ENCODE results near the gene TTLL3.
"Not testable (repeated sequence)": the region's sequence is repeated elsewhere in the genome, so short reads cannot be mapped to it uniquely, and the experiment has no call there.

TTLL3 gene

GRCh38 chr3:9865125-9865637 lies 55.1 kb downstream of the TTLL3 start:
- not testable (repeated sequence) for H3K4me3 ChIP-seq (ENCODE audit: low read depth, low read length)

GRCh38 chr3:9866639-9867038 lies 56.6 kb downstream of the TTLL3 start:
- no peak overlapping the region for H3K4me3 ChIP-seq (ENCODE audit: low read depth, low read length)

- no peak overlapping the region for H3K4me3 ChIP-seq (ENCODE audit: low read depth, low read length)
Observed at GRCh38 chr3:9867106-9867505, 57.0 kb downstream of the TTLL3 start.

- H3K4me3 ChIP-seq (ENCODE audit: low read depth, low read length), result no peak overlapping the region
Observed at GRCh38 chr3:9869955-9870354, 59.9 kb downstream of the TTLL3 start.

- H3K4me3 ChIP-seq (ENCODE audit: low read depth, low read length), result no peak overlapping the region
Observed at GRCh38 chr3:9870978-9871377, 60.9 kb downstream of the TTLL3 start.

- not testable (repeated sequence) for H3K4me3 ChIP-seq (ENCODE audit: low read depth, low read length)
Observed at GRCh38 chr3:9872067-9872466, 62.0 kb downstream of the TTLL3 start.

GRCh38 chr3:9875448-9875847 lies 65.4 kb downstream of the TTLL3 start:
- no peak overlapping the region for H3K4me3 ChIP-seq (ENCODE audit: low read depth, low read length)

- H3K4me3 ChIP-seq (ENCODE audit: low read depth, low read length), result not testable (repeated sequence)
Observed at GRCh38 chr3:9876255-9876654, 66.2 kb downstream of the TTLL3 start.

GRCh38 chr3:9876991-9877390 lies 66.9 kb downstream of the TTLL3 start:
- H3K4me3 ChIP-seq (ENCODE audit: low read depth, low read length), result no peak overlapping the region

GRCh38 chr3:9878700-9879099 lies 68.6 kb downstream of the TTLL3 start:
- no peak overlapping the region for H3K4me3 ChIP-seq (ENCODE audit: low read depth, low read length)

- no peak within 1 kb of the TSS for H3K4me3 ChIP-seq (ENCODE audit: low read depth, low read length)
Observed at GRCh38 chr3:9879830-9880549, 69.9 kb downstream of the TTLL3 start, which contains the start of gene CIDEC. Gene CIDEC (minus strand): TSS chr3:9880253. CDS start chr3:9878486, 1,767 bp downstream.

GRCh38 chr3:9881441-9881840 lies 71.4 kb downstream of the TTLL3 start:
- no peak overlapping the region for H3K4me3 ChIP-seq (ENCODE audit: low read depth, low read length)

- no peak overlapping the region for H3K4me3 ChIP-seq (ENCODE audit: low read depth, low read length)
Observed at GRCh38 chr3:9883706-9884554, 73.9 kb downstream of the TTLL3 start.

- no peak overlapping the region for H3K4me3 ChIP-seq (ENCODE audit: low read depth, low read length)
Observed at GRCh38 chr3:9884555-9885165, 74.6 kb downstream of the TTLL3 start.

Measured in iPS-11a (cell line).